ENCODE results near the gene CD300E.

CD300E gene

DNA sequence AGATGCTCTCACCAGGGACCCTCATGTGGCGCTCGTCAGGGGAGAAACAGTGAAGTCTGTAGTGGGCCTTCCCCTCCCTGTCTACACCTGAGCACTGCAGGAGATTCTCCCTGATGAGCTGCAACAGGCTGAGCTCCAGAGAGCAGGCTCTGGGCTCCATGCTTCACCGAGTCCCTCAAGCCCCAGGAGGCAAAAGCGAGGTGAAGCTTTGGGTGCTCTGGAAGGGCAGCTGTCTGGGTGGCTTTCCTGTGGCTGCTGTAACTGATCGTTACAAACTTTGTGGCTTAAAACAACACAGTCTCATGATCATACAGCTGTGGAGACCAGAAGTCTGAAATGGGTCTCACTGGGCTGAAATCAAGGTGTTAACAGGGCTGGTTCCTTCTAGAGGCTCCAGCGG lies 19.3 kb downstream of the CD300E start:
- H3K9me3 ChIP-seq (ENCODE audit: severe bottlenecking), result no peaks in the 10 kb centered on the region
- no peak overlapping the region for H3K27ac ChIP-seq (ENCODE audit: poor library complexity, severe bottlenecking)
- no peaks in the 10 kb centered on the region for H3K36me3 ChIP-seq (ENCODE audit: low read depth)
- TF ChIP-seq, protein P1, sequence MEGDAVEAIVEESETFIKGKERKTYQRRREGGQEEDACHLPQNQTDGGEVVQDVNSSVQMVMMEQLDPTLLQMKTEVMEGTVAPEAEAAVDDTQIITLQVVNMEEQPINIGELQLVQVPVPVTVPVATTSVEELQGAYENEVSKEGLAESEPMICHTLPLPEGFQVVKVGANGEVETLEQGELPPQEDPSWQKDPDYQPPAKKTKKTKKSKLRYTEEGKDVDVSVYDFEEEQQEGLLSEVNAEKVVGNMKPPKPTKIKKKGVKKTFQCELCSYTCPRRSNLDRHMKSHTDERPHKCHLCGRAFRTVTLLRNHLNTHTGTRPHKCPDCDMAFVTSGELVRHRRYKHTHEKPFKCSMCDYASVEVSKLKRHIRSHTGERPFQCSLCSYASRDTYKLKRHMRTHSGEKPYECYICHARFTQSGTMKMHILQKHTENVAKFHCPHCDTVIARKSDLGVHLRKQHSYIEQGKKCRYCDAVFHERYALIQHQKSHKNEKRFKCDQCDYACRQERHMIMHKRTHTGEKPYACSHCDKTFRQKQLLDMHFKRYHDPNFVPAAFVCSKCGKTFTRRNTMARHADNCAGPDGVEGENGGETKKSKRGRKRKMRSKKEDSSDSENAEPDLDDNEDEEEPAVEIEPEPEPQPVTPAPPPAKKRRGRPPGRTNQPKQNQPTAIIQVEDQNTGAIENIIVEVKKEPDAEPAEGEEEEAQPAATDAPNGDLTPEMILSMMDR (IDR thresholded peaks at IDR 0.05; ENCODE audit: poor library complexity, severe bottlenecking), result no peak
- H3K4me1 ChIP-seq (ENCODE audit: insufficient read depth, poor library complexity, severe bottlenecking), result peaks cover 20% of the 10 kb centered on the region
- H3K27me3 ChIP-seq (ENCODE audit: insufficient read depth, poor library complexity, severe bottlenecking), result no peaks in the 10 kb centered on the region
- H3K4me3 ChIP-seq (ENCODE audit: severe bottlenecking), result no peak overlapping the region
- DNase-seq (ENCODE audit: low spot score), result no peak
- ATAC-seq (ENCODE audit: low read depth), result no peak

DNA sequence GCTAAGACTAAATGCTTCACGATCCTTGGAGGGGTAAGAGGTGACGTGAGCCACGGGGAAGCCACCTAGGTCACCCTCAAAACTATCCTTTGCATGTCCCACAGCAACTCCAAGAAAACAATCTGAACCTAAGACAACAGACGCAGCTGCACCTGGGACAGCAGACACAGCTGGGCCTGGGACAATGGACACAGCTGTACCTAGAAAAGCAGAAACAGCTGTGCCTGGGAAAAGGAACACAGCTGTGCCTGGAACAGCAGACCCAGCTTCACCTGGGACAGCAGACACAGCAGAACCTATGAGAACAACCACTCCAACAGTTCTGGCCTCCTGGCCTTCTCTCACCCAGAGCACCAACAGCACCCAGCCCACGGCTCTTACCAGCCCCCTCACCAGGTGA lies 19.8 kb downstream of the CD300E start:
- Histone ChIP-seq H3K27ac (ENCODE audit: poor library complexity, severe bottlenecking) (no peak overlapping the region), H3K27me3 (ENCODE audit: insufficient read depth, poor library complexity, severe bottlenecking) (no peaks in the 10 kb centered on the region), H3K4me3 (ENCODE audit: severe bottlenecking) (no peak overlapping the region), H3K9me3 (ENCODE audit: severe bottlenecking) (no peaks in the 10 kb centered on the region), H3K4me1 (ENCODE audit: insufficient read depth, poor library complexity, severe bottlenecking) (peaks cover 21% of the 10 kb centered on the region), H3K36me3 (ENCODE audit: low read depth) (no peaks in the 10 kb centered on the region)
- no peak for DNase-seq (ENCODE audit: low spot score)
- TF ChIP-seq, protein P1 (IDR thresholded peaks at IDR 0.05; ENCODE audit: poor library complexity, severe bottlenecking), result no peak
- ATAC-seq (ENCODE audit: low read depth), result no peak

GRCh38 chr17:74603037-74603635 lies 20.4 kb downstream of the CD300E start:
- no peak for DNase-seq (ENCODE audit: low spot score)
- H3K27ac ChIP-seq (ENCODE audit: poor library complexity, severe bottlenecking), result no peak overlapping the region
- no peak for ATAC-seq (ENCODE audit: low read depth)
- peaks cover 21% of the 10 kb centered on the region for H3K4me1 ChIP-seq (ENCODE audit: insufficient read depth, poor library complexity, severe bottlenecking)
- H3K36me3 ChIP-seq (ENCODE audit: low read depth), result no peaks in the 10 kb centered on the region
- H3K27me3 ChIP-seq (ENCODE audit: insufficient read depth, poor library complexity, severe bottlenecking), result no peaks in the 10 kb centered on the region
- no peaks in the 10 kb centered on the region for H3K9me3 ChIP-seq (ENCODE audit: severe bottlenecking)
- TF ChIP-seq, protein P1 (IDR thresholded peaks at IDR 0.05; ENCODE audit: poor library complexity, severe bottlenecking), result no peak
- H3K4me3 ChIP-seq (ENCODE audit: severe bottlenecking), result no peak overlapping the region

DNA sequence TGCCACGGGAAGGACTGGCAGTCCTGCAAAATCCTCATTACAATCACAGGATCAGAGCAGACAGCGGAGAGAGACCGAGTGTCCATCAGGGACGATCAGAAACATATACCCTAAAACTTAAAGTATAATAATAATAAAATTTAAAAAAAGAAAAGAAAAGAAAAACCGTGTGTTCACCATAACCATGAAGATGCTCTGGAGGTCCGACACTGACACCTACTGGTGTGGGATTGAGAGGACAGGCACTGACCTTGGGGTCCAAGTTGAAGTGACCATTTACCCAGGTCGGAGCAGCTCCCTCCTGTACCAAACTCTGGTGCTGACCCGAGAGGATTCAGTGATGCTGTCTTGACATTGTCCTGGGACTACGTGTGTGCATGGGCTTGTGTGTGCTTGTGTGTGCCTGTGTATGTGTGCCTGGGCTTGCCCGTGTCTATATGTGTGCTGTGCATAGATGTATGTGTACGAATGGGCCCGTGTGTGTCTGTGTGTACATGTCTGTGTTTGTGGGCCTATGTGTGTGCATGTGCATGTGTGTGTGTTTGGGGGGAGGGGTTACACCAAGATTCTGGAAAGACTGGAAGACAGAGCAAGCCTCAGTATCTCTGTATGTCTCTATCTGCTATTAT lies 21.5 kb downstream of the CD300E start:
- ATAC-seq (ENCODE audit: low read depth), result no peak
- Histone ChIP-seq H3K27ac (ENCODE audit: poor library complexity, severe bottlenecking) (no peak overlapping the region), H3K27me3 (ENCODE audit: insufficient read depth, poor library complexity, severe bottlenecking) (no peaks in the 10 kb centered on the region), H3K9me3 (ENCODE audit: severe bottlenecking) (no peaks in the 10 kb centered on the region), H3K4me3 (ENCODE audit: severe bottlenecking) (no peak overlapping the region), H3K36me3 (ENCODE audit: low read depth) (no peaks in the 10 kb centered on the region), H3K4me1 (ENCODE audit: insufficient read depth, poor library complexity, severe bottlenecking) (peaks cover 21% of the 10 kb centered on the region)
- TF ChIP-seq, protein P1 (IDR thresholded peaks at IDR 0.05; ENCODE audit: poor library complexity, severe bottlenecking), result peak; percentile 81
- DNase-seq (ENCODE audit: low spot score), result no peak

- TF ChIP-seq, protein P1 (IDR thresholded peaks at IDR 0.05; ENCODE audit: poor library complexity, severe bottlenecking), result no peak
- no peak for DNase-seq (ENCODE audit: low spot score)
- no peaks in the 10 kb centered on the region for H3K36me3 ChIP-seq (ENCODE audit: low read depth)
- H3K9me3 ChIP-seq (ENCODE audit: severe bottlenecking), result no peaks in the 10 kb centered on the region
- H3K27me3 ChIP-seq (ENCODE audit: insufficient read depth, poor library complexity, severe bottlenecking), result no peaks in the 10 kb centered on the region
- H3K4me3 ChIP-seq (ENCODE audit: severe bottlenecking), result no peak overlapping the region
- peak overlapping the region; percentile 24 for H3K27ac ChIP-seq (ENCODE audit: poor library complexity, severe bottlenecking)
- H3K4me1 ChIP-seq (ENCODE audit: insufficient read depth, poor library complexity, severe bottlenecking), result peaks cover 9% of the 10 kb centered on the region
- peak; percentile 76 for ATAC-seq (ENCODE audit: low read depth)
Observed at GRCh38 chr17:74599448-74599939, 24.0 kb downstream of the CD300E start.

Data from RWPE2 (cell line).